Right renal pelvis (tissue), 4 donors: Measurements from ENCODE around the gene SRGAP3. TPM values are rescaled to one million over a fixed set of nuclear protein-coding genes. Genes with fewer than 3 reads are reported as not detected.
"Not testable (repeated sequence)": the region's sequence is repeated elsewhere in the genome, so short reads cannot be mapped to it uniquely, and the experiment has no call there.

Experiments
- DNase-seq, 4 donors: peaks; one replicate each; pipeline ENCODE4 v3.0.0-alpha.2; 2013; ENCODE audit warnings: low read depth in 4 of 4, low spot score in 3 of 4, missing footprints in 1 of 4
- polyA plus RNA-seq, 4 donors: library from polyadenylated mRNA; unstranded; fragments of 120-200 nt; gene quantifications; one replicate each; pipeline ENCODE4 v1.2.1, GENCODE V29; 2013; ENCODE audit not compliant: insufficient read length in 4 of 4

The SRGAP3 gene
- polyA plus RNA-seq, 4 donors = 15.0 to 17.0 (median 15.9) TPM

DNA sequence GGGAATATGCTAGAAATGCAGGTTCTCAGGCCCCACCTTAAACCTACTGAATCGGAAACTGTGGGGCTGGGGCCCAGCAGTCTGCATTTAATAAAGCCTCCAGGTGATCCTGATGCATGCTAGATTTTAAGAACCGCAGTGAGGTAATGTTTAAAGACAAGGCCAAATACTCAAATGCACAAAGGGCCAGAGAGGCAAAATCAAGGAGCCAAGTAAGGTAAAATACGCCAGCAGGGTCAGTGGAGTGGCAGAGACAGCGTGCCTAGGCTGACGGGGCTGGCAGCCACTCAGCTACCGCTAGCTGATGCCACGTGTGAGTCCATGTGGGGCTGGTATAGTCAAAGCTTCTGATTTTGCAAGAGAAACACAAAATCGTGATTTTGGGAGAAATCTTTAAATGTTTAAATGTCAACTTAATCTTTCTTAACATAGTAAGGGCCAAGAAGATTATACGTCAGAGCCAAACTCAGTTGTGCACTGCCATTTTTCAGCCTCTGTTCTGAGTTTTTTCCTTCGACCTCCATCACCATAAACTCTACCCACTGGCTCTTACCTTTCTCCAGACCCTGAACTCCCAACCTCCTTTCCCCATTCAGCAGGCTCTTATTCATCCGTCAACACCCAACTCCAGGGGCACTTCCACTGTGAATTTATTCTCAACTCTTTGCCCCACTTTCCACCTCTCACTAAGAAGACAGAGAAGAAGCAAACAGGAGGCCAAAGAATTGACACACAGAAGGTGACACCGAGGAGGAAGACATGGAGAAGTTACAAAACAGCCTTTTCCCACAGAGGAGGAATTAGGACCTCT, 149.5 kb downstream of the SRGAP3 start:
- DNase-seq = no peak

DNA sequence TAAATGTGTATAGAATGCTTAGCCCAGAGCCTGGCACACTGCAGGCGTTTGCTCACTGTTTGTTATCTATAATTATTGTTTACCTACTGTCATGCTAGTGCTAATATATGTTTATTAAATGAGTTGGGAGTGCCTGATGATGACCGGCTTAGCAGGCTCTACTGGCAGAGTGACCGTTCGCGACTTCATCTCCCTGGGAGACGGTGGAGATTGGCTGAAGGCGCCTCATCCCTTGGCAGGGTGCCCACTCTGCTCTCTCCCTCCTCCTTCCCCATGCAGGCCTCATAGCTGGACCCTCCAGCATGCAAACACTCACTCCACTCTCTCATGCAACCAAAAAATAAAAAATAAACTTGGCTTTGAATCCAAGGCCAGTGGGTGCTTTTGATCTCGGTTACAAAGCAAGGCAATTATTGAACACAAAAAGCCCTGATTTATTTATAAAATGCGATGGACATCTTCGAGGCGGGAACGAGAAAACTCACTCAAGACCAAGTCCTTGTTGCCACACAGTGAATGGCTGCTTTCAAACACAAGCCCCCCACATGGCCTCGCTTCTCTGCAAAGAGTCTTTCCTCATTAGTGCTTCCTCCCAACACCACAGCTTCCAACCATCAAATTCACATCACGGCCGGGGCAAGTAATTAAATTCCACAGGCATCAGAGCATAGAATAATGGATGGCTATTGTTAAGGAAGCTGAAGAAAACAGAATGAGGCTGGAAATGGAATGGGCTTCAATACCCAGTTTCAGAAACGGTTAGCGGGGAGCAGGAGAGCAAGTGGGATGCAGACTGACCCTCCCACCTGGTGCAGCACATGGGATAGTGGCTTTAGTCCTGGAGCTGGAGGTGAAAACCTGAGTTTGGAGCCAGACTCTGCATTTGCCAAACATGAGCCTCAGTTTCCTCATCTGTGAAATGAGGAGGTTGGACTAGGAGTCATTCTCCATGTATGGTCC, 150.4 kb downstream of the SRGAP3 start:
- peak in 1 of 4 donors; percentile 53 for DNase-seq

DNA sequence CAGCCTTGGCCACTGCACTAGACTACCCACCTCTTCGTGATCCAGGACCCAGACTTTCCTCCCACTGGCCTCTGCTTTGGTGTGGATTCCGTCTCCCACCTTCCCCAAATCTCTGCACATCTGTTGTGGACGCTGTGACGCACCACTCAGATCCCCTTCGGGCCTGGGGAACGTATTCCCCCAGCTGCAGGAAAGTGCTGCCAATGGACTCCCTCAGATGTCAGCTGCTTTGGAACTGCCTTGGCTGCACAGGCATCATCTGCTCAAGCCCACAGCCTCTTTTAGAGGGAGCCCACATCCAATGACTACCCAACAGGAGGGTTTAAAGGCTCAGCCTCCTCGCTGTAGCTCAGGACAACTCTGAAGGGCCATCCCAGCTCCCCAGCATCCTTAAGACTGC, 152.0 kb downstream of the SRGAP3 start:
- DNase-seq = no peak

DNA sequence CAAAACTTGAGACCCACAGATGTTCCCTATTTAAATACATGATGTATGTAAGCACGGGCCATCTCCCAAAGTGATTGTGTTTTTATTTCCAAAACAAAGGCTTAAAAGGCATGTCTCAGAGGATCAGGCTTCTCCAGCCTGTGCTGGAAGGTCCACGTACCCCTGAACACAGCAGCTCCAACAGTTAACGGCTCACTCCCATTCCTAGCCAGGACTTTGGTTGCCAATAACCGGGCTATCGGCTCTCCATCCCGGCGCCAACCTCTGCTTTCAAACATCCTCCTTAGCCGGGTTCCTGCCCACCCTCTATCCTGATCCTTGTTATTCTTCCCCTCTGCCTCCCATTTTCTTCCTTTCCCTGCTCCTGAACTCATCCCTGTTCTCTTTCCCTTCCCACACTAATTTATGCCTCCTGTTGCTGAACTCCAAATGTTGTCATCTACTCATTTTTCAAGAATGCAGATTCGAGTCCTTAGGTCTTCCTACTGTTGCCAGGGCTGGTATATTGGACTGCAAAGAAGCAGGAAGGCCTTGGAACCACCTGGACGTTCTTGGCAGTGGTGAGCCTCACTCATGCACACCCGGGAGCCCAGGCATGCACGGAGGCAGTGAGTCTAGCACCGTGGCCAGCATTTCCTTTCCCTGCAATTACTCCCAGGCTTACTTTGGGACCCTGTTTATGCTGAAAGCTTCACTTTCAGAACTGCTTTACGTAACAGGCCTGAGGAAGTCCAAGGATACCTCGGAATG, 157.8 kb downstream of the SRGAP3 start:
- no peak for DNase-seq

DNA sequence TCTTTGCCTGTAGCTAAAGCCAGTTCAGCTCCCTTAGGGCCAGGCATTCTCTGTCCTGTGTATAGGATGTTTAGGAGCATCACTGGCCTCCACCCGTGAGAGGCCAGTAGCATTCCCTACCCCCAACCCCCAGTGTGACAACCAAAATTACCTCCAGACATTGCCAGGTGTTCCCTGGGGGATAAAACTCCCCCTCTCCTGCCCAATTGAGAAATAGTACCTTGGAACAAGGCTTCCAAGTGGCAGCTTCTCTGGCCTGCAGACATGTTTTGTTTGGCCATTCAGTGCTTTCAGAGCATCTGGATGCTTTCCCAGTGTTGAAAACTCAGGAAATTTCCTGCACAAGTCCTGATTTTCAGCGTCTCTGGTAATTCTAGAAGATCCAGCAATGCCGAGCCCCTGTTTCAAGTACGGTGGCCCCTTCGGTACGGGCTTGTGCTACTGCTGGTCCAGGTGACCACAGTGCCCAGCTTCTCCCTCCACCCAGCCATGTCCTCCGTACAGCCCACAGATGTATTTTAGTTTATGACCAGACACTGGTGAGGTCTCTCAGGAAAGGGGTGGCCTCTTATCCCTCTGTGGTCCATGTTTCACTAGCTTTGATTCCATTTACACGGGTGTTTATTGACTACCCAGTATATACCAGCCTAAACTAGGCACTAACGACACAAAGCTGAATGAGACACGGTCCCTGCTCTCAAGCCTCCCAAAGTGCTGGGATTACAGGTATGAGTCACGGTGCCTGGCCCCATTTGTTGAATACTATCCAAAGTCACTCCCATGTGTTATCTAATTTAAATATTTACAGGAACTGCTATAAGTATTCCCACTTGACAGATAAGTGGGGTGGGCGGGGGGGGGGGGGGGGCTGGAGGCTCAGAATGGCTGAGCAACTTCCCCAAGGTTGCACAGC, 160.7 kb downstream of the SRGAP3 start:
- DNase-seq = no peak

DNA sequence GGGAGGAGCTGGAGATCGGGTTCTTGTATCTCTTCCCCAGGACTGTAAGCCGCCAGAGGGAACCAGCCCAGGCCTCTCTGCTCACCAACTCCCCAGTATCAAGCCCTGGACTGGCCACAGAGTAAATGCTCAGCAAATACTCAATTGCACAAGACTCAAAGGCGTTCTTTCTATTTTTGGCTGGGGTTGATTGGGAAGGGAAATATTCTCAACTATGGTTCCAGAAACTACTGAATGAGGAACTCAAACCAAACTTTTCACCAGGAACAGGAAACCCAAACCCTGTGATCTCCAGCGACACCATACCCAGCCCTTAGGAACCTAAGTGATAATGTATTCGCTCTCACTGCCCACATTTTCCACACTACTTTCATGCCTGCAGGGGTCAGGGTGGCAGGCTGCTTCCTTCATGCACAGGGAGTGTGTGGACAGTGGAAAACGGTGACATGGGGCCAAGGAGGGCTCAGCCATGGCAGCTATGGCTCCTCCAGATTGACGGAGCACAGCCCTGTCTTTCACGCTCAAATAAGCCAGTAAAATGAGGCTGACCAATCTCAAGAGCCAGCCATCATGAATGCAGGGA, 161.5 kb downstream of the SRGAP3 start:
- DNase-seq = no peak

DNA sequence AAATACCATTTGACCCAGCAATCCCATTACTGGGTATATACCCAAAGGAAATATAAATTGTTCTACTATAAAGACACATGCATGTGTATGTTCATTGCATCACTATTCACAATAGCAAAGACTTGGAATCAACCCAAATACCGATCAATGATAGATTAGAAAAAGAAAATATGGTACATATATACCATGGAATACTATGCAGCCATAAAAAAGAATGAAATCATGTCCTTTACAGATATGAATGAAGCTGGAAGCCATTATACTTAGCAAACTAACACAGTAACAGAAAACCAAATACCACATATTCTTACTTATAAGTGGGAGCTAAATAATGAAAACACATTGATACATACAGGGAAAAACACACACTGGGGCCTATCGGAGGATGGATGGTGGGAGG, 164.0 kb downstream of the SRGAP3 start:
- DNase-seq = not testable (repeated sequence)

DNA sequence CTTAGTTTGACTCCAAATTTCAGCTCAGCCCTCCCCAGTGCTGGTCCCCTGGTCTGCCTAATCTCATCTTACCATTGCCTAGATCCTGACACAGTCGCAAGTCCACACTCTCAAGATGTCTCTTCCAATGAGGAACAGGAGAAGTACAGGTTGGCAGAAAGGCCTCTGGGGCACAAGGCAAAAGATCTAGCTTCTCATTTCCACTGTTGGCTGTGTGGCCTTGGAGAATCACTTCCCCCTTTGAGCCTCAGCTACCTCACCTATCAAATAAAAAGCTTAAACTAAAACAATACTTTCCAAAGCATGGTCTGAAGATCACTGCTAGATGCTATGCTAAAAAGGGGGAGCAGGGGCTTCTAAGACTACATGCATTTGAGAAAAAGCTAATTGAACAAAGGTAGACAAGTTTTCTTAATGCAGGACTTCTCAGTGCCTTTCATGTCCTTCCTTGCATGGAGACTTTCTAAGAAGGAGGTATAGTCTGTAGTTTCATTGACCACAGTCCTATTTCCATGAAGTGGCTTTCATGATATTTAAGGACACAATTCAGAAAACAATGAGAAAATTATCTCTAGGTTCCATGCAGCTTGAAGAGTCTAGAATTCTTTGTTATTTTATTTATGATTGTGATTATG, 168.1 kb downstream of the SRGAP3 start:
- no peak for DNase-seq

DNA sequence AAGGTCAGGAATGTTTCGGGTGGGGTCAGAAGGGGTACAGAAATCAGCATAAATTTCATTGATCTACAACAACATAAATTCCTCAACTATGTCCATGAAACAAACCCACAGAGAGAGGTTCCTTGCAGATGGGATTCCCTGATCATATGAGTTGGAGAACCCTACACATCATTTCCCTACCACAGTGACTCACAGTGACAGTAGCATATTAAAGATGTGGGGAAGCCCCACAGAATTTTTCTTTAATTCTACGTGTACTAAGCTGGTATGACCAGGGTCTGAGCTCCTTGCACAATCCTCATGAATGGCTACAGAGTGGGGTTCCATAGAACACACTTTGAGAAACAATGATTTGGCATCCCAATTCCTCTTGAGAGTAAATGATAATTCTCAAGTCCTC, 169.3 kb downstream of the SRGAP3 start:
- DNase-seq = no peak

DNA sequence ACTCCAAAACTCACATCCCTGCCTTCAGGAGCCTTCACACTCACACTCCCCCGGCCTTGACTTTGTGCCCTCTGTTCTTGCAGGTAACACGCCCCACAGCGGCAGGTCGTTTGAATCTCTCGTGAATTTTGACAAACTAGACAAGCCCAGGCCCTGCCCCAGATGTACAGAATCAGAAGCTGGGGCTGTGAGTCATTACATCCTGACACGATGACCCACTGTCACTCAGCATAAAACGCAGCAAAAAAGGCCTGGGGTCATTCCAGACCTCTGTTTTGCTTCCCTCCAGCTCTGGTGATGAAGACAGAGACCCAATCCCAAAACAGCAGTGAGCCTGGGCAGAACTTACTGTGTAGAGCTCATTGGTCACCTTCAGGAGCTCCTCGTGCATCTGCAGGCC, 169.8 kb downstream of the SRGAP3 start:
- no peak for DNase-seq

DNA sequence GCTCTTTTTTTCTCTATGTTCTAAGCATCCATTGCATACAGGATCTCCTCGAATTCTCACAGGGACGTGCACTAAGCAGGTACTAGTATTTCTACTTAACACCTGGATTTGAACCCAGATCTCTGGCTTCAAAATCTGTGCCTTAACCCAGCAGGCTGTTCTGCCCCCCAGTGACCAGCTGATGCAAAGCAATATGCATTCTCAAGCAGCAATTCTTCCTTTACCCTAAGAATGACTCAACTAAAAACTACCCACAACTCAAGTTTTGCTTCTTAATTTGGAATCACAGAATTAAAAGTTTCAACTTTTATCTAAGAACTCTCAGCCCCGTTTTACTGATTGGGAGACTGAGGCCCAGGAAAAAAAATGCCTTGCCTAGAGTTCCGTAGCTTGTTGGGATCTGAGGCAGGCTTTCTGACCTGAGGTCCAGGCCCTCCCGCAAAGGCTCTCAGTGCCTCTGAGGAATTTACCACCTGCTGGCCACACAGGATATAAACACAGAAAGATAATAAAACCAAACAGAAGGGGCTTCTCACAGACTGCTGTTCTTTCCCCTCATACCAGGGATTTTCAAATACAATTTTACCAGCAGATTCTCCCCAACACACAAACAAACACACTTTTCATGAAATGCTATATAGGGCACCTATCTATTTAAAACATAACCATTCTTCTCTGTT, 170.7 kb downstream of the SRGAP3 start:
- DNase-seq = no peak

DNA sequence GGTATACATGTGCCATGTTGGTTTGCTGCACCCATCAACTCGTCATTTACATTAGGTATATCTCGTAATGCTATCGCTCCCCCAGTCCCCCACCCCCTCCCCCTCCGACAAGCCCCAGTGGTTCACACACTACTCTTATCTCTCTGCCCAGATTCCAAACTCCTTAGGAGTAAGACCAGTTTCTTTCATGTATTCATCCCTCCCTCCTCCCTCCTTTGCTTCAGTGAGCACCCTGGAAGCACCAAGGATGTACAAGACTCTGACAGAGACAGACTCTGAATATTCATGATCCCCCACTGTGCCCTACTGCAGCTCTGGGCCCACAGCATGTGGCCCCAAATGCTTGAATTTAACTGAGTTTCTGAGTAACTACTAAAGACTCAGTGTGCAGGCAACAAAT, 172.4 kb downstream of the SRGAP3 start:
- no peak for DNase-seq

DNA sequence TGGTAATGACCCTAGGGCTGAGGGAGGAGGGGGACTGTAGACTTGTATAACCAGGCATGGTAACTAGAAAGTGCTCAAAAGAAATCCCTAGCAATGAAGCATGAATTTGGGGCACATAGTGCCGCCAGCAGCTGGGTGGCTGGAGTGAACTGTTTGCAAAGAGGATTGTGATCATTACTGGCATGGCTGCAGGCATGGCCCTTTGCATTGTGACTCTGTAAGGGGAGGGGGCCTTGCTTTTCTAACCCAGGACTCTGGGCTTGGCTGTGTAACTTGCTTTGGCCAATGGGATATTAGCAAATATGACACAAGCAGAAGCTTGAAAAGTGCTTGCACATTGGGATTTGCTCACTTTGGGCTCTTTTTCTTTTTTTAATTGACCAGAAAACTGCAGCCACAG, 173.7 kb downstream of the SRGAP3 start:
- DNase-seq = no peak

DNA sequence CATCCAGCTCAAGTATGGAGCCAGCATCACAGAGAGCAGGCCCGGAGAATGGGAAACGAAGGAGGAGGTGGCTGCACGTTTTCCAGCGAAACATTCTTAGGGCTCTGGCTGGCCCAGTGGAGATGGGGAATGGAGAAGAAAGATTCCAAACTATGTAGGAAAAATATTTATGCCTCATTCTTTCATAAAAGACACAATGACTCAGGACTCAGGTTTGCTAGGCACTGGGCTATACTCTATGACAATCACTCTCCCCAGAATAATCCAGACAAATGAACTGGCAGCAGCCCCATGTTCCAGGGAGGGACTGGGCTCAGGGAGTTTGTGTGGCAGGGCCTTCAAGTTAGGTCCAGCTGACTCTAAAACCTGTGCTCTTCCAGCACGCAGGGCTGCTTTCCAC, 175.4 kb downstream of the SRGAP3 start:
- no peak for DNase-seq

DNA sequence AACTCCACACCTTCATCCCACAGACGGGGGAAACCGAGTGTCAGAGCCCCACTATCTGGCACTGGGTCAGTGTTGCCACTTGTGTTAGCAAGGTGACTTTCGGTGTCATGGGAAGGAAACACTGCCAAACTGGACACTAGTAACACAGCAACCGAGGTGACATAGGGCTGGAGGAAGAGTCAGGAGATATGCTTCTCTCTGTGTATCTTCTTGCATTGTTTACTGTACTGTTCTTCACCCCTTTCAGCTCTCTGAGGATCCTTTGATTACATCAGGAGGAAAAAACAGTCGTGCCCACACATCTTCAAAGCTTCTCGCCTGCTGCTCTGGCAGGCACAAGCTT, 176.8 kb downstream of the SRGAP3 start:
- DNase-seq = no peak

DNA sequence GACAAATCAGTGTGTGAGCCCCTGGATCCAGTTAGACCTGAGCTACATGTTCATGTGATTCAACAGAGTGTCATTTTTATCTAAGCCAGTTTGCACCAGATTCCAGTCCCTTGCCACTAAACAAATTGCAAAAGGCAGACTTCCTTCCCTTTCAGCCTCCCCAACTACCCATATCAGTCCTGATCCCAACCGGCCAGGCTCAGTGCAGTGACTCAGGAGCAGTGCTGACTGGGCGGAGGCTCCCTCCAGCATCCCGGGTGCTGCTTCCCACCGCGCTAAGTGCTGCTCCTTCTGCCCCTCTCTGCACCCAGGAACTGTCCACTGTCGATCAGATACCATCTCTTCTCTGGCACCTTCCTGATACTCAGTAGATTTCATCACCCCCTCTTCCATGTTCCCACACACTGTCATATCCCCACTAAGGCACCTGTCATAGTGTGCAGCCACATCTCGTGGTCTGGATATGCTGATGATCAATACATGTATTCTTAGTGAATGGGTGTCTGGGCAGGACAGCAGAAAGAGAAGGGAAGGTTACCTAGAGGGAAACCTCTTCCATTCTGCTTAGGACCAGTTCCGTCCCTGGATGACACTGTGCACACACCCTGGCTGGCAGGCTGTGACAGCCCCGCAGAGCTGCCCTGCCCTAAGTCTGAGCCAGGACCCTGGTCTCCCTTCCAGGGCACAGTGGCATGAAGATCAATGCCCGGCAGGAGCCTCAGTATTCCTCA, 177.3 kb downstream of the SRGAP3 start:
- DNase-seq = no peak

DNA sequence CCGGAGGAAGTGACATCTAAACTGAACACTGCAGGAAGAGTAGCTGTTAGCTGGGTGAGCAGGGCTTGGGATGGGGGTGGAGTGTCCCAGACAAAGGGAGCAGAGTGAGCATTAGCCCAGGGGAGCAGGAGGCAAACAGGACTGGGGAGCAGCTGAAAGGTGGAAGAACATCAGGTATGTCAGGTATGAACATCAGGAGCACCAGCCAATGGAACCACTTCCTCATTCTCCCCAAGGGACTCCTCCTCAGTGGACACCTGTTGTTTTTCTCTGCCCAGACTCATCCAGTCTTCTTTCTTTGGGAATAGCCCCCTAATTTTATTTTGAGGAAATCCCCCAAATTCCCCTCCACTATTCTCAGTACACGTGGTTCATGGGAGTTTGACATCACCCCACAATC, 178.5 kb downstream of the SRGAP3 start:
- no peak for DNase-seq

DNA sequence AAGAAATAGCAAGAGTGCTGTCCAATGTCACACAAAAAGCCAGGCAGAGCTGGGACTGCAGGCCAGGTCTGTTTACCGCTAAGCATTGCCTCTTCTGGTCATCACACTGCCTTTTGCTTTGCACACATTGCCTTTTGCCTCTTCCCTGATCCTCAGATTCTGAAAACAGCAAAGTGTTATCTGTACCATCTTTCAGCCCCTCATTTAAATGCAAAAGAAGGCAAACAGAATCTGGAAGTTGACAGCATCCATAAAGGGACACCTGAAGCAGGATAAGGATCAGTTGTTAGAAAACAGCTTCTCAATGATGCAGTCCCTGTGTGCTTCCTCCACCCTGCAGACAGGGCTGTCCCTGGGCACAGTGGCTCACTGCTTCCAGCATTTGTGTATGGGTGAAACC, 179.5 kb downstream of the SRGAP3 start:
- DNase-seq = no peak
